ENCODE measurements around the gene CAPNS1.
"Not testable (repeated sequence)": the region's sequence is repeated elsewhere in the genome, so short reads cannot be mapped to it uniquely, and the experiment has no call there.

The CAPNS1 gene

DNA sequence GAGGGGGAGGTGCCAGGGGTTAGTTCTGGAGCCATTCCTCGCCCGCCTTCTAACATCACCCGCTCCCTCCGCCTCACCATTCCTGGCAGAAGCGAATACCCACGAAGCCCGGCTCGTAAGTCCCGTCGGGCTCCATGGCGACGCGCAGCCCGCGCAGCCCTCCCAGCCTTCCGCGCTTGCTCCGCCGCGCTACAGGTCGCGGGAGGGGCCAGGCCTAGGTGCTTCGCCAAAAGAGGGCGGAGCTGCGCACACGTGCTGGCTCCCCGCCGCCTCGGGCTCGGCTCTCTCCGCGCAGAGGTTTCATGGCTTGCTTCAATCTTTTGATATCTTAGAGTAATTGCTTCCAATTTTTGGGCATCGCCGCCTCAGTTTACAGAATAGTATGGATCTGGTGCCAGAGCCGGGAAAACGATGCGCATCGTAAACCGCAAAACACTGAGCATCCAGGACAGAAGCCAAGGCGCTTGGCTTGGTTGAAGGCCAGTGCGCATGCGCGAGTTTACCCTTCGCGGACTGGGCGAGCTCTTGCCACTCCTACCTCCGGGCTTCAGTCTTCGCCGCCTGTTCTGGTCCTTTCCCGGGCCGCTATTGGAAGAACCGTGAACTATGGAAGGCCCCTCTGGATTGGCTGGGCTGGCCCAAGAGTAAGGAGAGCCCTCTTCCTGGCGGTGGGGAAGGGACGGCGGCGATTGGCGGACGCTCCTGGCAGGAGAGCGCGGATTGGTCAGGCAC is 25.0 kb upstream of the CAPNS1 start, which contains the start of gene POLR2I:
Gene POLR2I, minus strand, starts transcription at position 155 of the 732 bp plus-strand sequence. Its CDS starts 19 bp downstream, at position 136.
- DNase-seq: peak; percentile 99

DNA sequence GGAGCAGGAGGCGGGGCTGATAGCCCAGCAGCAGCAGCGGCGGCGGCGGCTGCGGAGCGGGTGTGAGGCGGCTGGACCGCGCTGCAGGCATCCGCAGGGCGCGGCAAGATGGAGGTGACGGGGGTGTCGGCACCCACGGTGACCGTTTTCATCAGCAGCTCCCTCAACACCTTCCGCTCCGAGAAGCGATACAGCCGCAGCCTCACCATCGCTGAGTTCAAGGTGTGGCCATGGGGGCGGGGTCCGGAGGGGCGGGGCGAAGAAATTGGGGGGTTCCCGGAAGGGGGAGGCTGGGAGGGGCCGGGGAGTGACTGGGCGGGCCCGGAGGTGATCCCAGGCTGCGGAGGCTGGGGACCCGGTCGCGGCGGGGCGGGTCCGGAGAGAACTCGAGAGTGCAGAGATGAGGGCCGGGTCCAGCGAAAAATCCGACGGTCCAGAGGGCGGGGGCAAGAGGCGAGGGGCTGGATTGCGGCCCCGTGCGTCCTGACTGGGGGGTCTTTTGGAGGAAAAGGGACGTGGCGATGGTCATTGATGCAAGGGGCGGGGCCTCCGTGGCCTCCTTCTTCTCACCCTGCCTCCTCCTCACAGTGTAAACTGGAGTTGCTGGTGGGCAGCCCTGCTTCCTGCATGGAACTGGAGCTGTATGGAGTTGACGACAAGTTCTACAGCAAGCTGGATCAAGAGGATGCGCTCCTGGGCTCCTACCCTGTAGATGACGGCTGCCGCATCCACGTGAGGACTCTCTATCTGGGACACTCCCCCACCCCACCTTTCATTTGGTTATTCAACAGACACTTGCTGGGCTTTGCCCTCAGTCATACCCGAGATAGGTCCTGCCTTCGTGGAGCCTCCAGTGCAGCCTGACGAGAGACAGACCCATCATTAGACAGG is 24.2 kb upstream of the CAPNS1 start, which contains the start of gene TBCB:
Gene TBCB, plus strand, starts transcription at position 16 of the 891 bp plus-strand sequence. Its CDS starts 93 bp downstream, at position 109.
- DNase-seq: peak; percentile 74

DNA sequence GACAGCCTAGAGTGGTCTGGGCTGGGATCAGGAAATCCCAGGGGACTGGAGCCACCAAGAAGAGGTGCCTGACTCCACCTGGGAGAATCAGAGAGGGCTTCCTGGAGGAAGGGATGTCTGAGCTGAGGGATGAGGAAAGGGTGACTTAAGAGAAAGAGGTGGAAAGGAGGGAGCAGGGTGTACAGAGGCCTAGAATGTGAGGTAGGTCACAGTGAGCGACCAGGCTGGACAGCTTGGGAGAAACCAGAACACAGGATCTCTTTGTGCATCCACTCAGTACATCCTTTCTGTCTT is 23.6 kb upstream of the CAPNS1 start:
- no peak for DNase-seq

DNA sequence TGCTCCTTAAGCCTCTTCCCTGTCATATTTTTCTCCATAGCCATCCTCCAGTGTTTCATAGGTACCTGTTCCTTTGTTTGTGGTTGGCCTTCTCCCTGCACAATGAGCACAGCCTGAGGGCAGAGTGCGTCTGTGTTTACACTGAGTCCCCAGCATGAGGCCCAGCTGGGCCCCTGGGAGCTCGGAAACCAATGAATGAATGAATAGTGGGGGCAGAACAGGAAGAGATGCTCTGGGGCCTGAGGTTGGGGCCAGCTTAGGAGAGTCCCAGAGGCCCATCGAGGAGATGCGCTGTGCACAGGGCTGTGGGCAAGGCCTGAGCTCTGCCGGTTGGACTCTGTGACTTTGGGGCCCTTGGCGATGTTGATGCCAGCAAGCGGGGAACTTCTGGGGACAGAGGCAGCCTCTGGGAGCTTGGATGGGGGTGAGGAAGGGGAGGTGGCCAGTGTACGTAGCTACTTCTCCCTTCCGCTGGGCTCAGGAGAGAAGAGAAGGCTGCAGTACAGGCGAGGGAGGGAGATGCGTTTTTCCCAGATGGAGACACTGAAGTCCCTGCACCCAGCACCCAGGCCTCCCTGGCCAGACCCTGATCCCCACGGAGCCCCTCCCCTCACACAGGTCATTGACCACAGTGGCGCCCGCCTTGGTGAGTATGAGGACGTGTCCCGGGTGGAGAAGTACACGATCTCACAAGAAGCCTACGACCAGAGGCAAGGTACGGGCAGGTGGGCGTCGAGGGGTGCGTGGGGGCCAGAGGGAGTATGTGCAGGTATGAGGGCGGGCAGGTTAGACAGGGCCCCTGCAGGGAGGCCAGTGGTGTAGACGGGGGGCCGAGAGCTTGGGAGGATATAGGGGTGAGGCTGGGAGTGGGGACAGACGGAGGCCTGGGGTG is 19.5 kb upstream of the CAPNS1 start:
- no peak for DNase-seq

DNA sequence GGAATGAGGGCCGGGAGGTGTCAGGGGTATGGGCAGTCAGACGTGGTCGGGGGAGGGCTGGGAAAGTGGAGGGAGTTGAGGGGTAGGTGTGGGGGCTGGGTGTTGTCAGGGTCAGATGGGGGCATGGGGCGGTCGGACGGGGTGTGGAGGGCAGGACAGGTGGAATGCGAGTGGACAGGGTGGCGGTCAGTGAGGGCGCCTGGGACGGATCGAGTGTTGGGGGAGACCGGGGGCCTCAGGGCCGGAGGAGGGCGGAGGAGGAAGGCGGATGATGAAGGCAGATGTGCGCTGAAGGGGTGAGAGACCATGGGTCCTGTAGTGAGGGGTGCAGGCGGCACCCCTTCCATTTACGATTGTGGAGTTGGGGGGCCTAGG is 18.9 kb upstream of the CAPNS1 start:
- DNase-seq: no peak

DNA sequence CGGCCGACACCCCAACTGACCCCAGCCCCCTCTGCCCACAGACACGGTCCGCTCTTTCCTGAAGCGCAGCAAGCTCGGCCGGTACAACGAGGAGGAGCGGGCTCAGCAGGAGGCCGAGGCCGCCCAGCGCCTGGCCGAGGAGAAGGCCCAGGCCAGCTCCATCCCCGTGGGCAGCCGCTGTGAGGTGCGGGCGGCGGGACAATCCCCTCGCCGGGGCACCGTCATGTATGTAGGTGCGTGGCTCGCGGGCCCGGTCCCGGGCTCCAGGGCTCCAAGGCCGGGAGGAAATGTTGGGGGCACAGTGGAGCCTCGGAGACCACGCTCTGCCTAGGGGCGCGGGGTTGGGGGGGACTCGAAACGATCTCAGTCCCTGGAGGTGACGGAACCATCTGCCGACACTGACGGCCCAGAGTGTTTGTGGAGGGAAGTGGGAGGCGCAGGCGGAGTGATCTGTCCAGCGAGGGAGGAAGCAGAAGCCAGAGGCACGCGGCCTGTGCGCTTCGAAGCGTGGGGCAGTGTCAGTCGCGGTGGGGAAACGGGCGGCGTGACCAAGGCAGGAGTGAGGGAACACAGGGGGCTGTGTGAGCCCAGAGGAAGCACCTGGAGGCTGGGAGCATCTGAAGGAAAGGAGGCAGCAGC is 18.3 kb upstream of the CAPNS1 start:
- no peak for DNase-seq

DNA sequence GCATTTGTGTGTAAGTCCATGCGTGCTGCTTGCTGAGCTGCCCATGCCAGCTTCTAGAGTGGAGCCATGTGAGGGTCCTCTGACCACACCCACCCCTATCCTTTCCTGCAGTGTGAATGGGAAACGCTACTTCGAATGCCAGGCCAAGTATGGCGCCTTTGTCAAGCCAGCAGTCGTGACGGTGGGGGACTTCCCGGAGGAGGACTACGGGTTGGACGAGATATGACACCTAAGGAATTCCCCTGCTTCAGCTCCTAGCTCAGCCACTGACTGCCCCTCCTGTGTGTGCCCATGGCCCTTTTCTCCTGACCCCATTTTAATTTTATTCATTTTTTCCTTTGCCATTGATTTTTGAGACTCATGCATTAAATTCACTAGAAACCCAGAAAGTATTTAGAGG is 14.3 kb upstream of the CAPNS1 start:
- DNase-seq: no peak

DNA sequence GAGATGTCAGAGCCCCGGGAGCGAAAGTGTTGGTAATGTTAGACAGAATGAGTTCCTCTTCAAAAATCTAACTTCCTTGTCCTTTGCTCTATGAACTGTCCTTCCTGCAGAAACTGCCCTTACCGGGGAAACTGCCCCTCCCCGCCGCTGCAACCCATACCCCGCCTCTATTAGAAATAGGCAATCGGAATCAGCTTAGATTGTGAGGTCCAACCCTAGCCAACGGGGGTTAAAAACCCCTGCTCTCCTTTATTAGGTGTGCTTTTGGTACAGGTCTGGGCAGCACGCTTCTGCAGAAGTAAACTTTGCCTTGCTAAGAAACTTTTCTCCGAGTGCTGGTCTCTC is 11.5 kb upstream of the CAPNS1 start:
- peak; percentile 75 for DNase-seq

DNA sequence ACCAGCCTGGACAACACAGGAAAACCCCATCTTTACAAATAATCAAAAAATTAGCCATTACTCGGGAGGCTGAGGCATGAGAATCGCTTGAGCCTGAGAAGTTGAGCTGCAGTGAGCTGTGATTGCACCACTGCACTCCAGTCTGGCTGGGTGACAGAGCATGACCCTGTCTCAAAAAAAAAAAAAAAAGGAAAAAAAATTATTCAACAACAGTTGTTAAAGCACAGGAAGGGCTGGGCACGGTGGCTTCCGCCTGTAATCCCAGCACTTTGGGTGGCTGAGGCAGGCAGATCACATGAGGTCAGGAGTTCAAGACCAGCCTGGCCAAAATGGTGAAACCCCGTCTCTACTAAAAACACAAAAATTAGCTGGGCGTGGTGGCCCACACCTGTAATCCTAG is 8.6 kb upstream of the CAPNS1 start:
- not testable (repeated sequence) for DNase-seq

DNA sequence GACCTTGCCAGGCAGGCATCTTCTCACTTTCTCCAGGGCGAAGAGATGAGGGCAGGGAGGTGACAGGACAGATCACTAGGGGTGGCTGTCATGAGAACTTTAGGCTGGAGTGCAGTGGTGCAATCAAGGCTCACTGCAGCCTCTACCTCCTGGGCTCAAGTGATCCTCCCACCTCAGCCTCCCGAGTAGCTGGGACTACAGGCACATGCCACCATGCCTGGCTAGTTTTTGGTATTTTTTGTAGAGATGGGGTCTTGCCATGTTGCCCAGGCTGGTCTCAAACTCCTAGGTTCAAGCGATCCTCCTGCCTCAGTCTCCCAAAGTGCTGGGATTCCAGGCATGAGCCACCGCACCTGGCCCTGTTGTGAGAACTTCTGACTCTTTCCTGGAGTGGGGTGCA is 5.0 kb upstream of the CAPNS1 start:
- DNase-seq: not testable (repeated sequence)

DNA sequence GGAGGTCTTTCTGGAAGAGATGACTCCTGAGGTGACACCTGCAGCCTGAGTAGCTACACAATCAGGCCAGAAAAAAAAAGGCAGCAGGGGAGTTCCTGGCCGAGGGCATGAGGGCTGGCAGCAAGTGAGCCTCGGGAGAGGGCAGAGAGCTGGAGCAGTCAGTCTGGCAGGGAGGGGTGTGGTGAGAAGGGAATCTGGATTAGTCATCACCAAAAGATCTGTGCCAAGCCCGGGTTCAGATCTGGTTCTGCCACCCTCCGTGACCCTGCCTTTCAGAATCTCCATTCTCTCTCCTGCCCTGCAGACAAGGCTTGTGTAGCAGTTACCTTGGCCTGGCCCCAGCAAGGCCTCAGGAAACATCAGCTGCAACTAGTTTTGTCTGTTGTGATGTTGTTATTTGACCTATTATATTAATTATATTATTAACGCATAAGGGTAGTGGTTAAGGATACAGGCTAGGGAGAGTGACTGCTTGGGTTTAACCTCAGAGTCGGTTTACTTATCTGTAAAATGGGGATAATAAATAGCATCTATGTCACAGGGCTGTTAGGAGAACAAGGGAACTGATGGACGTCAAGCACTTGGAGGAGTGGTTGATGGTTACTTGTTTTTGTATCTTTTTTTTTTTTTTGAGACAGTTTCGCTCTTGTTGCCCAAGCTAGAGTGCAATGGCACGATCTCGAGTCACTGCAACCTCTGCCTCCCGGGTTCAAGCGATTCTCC is 2.7 kb upstream of the CAPNS1 start:
- peak; percentile 9 for DNase-seq

DNA sequence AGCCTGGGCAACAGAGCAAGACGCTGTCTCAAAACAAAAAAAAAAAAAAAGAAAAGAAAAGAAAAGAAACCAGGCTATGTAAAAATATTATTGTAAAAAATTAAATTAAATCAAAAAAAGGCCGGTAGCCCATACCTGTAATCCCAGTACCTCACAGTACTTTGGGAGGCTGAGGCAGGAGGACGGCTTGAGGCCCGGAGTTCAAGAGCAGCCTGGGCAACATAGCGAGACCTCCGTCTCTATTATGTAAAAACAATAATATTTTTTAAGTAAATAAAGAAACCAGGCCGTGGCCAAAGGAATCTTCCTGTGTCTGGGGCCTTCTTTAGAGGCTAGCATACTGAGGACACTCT is 770 bp upstream of the CAPNS1 start:
- no peak for DNase-seq

DNA sequence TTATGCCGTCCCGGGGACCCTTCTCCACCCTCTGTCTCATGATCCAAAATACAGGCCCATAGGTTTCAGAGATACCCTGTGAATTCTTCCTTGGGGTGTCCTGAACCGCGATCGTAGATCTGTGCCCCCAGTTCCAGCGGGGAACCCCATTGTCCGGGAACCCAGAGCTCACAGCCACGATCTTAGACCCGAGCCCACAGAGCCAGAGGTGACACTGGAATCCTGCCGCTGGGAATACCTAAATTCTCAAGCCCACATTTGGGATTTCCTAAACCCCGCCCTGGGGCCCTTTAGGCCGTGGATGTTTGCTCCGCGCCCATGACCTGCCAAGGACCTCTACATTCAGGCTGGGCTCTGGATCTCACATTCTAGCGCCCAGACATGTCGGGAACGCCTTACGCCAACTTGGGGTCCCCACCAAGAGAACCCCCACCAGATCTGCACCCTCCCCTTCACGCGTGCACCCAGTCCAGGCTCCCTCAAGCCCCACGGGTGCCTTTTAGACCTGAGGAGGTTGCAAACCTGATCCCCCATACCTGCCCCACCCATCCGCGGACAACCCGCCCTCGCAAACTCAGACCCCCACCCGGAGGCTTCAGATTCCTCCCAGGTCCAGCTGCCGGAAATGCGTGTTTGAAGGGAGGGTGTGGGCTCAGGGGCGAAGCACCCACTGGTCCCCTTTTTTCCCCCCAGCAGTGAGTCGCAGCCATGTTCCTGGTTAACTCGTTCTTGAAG is 605 bp downstream of the CAPNS1 start:
- peak; percentile 40 for DNase-seq

DNA sequence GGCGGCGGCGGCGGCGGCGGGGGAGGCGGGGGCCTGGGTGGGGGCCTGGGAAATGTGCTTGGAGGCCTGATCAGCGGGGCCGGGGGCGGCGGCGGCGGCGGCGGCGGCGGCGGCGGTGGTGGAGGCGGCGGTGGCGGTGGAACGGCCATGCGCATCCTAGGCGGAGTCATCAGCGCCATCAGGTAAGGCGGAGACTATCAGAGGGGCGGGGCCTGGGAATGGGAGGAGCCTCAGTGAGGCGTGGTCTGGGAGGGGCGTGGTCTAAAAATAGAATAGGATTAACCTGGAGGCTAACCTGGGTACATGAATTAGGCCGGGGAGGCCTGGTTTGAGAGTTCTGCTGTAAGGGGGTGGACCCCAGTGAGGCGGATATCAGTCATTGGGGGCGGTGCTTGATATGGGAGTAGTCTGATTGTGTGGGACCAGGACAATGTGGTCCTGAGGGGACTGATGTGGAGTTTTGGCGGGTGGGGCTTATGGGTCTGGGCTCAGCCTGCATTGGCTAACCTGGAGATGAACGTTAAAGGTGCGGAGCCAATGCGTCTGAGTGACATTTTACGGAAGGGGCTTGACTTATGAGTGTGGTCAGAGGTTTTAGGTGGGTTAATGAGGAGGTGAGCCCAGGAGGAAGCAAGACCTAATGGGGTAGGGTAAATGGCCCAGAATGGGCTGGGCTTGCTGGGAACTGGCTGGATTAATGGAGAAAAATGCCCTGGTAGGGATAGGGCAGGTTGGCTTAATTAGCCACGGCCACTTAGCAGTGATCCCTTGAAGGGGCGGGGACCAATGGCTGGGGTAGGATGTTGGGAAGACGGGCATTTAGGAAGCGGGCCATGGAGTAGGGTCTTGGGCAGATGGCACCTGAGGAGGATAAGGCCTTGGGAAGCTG is 1.4 kb downstream of the CAPNS1 start:
- peak; percentile 41 for DNase-seq

DNA sequence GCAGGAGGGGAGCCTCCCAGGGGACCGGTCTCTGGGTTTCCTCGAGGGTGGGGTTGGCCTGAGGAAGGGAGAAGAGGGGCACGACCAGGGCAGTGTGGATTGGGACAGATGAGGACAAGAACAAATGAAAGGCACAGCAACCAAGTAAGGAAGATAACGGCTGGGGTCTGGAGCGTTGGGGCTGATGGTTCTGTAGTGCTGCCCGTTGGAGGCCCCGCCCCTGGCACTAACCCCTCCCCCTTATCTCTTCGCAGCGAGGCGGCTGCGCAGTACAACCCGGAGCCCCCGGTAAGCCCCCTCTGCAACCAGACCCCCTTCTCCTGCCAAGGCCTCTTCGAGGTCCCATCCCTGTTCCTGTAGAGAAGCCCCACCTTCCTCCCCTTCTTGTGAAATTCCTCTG is 2.2 kb downstream of the CAPNS1 start:
- no peak for DNase-seq

DNA sequence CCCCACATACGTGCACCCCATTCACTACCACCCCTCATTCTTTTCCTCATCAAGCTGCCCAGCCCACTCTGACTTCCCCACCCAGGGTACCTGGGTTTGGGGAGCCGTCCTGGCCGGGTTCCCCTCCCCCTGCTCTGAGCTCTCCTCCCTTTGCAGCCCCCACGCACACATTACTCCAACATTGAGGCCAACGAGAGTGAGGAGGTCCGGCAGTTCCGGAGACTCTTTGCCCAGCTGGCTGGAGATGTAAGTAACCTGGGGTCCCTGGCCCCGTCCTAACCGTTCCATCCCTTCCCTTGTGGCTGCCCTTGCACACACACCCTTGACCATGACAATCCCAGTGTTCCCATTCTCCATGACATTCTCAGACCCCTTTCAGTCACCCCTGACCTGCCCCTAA is 2.6 kb downstream of the CAPNS1 start:
- DNase-seq: no peak

DNA sequence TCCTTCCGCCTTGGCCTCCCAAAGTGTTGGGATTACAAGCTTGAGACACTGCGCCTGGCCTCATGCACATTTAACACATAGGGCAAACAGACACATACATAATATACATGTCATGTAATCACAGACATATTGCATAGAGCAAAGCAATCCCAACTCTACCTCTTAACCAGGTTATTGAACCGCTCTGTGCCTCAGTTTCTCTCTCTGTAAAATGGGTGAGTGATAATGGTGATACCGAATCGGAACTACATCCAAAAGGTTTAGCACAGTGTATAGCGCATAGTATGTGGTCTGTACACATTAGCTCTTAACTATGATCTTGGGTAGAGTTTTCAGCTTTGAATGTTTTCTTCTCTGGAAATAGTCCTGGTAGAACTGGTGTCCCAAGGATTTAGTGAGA is 4.8 kb downstream of the CAPNS1 start:
- no peak for DNase-seq

DNA sequence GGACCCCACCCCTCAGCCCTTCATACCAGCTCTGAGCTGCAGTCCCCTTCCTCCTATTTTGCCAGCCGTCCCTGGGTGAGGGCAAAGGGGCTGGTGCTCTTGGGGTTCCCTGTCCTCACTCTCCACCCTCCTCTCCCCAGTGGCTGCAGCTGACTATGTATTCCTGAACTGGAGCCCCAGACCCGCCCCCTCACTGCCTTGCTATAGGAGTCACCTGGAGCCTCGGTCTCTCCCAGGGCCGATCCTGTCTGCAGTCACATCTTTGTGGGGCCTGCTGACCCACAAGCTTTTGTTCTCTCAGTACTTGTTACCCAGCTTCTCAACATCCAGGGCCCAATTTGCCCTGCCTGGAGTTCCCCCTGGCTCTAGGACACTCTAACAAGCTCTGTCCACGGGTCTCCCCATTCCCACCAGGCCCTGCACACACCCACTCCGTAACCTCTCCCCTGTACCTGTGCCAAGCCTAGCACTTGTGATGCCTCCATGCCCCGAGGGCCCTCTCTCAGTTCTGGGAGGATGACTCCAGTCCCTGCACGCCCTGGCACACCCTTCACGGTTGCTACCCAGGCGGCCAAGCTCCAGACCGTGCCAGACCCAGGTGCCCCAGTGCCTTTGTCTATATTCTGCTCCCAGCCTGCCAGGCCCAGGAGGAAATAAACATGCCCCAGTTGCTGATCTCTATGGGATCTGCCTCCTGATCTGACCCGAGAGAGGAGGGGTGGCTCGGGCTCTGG is 10.0 kb downstream of the CAPNS1 start:
- DNase-seq: no peak

DNA sequence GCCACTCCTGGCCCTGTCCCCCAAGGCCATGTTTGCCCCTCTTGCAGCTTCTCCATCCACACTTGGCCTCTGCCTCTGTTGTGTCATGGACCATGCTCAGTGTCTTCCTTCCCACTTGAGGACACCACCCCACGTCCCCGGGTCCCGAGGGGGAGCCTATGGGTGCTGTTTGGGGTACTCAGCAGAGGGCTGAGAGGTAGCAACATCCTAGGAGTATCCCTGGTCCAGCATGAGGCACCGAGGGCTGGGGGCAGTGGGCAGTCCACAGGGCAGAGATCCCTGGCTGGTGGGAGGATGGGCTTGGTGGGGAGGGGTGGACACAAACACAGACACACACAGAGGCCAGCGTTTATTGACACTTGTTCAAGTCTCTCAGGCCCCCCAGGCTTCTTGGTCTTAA is 10.7 kb downstream of the CAPNS1 start:
- DNase-seq: no peak
